HG03521 (cell line): Measurements from ENCODE around the gene FXYD6.

Experiments
- ATAC-seq: cut with Tn5 transposase; IDR thresholded peaks from one replicate; pipeline ENCODE4 v1.9.1; 2021; ENCODE audit warnings: mild to moderate bottlenecking, moderate library complexity; ENCODE audit not compliant: unreplicated experiment

The FXYD6 gene

DNA sequence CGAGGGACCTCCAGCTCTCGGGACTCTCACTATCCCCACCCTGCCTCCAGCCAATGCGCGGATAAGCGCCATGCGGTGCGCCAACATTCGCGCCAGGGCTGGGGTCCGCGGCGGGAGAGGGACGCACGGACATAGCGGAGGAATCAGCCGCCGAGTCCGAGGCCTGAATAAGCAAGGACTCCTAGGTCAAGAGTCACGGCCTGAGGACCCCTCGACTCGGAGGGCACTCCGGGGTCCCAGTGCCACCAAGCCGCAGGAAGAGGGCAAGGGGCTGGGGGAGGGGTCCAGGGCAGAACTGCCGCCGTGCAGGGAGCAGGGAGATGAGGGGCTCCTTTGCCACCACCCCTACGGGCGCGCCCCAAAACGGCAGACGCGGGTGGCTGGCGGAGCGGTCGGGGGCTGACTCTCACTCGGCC lies 80.0 kb downstream of the FXYD6 start:
- no peak for ATAC-seq

GRCh38 chr11:117795638-117796455 lies 80.6 kb downstream of the FXYD6 start:
- no peak for ATAC-seq

GRCh38 chr11:117794772-117795629 lies 81.5 kb downstream of the FXYD6 start:
- ATAC-seq, result no peak

DNA sequence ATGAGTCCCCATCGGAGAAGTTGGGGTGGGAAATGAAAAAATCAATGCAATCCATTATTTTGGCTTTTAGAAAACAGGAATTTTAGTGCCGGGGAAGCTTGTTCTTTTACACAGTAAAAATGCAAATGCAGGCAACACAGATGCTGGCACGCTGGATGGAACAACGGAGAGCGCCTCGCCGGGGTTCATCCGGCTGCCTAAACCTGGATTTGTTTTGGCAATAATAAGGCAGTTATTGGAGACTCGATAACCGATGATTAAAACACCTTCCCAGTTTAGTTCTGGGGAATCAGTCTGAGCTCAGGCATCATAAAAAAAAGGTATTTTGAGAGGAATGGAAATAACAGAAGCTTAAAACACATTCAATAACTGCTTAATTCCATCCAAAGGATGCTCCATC lies 82.3 kb downstream of the FXYD6 start:
- no peak for ATAC-seq

DNA sequence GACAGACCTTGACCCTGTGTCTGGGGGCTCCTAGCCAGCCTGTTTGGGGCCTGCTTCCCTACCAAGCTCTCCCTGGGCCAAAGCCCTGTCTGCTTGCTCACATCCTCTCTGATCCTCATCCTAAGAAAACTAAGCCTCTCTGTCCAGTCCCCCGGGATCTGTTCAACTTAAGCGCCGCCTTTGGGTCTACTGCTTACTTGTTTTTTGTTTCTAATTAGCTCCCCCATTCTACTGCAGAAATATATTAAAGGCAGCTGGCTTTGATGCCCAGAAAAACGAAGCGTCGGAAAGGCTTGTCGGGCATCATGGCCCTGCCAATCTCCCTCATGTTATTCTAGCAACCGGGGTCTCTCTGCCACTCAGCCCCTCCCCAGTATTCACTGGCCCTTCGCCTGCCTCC lies 82.9 kb downstream of the FXYD6 start:
- ATAC-seq, result no peak

GRCh38 chr11:117792992-117793391 lies 83.5 kb downstream of the FXYD6 start:
- ATAC-seq, result no peak

GRCh38 chr11:117792241-117792640 lies 84.2 kb downstream of the FXYD6 start:
- ATAC-seq, result no peak

GRCh38 chr11:117790279-117790678 lies 86.2 kb downstream of the FXYD6 start:
- no peak for ATAC-seq

- ATAC-seq, result no peak
Observed at GRCh38 chr11:117789241-117789640, 87.2 kb downstream of the FXYD6 start.
